GM19035 (cell line): ENCODE measurements around the gene SPDYA.
A peak's percentile ranks its signal among the peaks of the same experiment; 100 is the strongest.
"Not testable (repeated sequence)": the region's sequence is repeated elsewhere in the genome, so short reads cannot be mapped to it uniquely, and the experiment has no call there.

Experiments
- ATAC-seq: cut with Tn5 transposase; IDR thresholded peaks from one replicate; pipeline ENCODE4 v1.9.1; 2021; ENCODE audit not compliant: unreplicated experiment

The SPDYA gene

DNA sequence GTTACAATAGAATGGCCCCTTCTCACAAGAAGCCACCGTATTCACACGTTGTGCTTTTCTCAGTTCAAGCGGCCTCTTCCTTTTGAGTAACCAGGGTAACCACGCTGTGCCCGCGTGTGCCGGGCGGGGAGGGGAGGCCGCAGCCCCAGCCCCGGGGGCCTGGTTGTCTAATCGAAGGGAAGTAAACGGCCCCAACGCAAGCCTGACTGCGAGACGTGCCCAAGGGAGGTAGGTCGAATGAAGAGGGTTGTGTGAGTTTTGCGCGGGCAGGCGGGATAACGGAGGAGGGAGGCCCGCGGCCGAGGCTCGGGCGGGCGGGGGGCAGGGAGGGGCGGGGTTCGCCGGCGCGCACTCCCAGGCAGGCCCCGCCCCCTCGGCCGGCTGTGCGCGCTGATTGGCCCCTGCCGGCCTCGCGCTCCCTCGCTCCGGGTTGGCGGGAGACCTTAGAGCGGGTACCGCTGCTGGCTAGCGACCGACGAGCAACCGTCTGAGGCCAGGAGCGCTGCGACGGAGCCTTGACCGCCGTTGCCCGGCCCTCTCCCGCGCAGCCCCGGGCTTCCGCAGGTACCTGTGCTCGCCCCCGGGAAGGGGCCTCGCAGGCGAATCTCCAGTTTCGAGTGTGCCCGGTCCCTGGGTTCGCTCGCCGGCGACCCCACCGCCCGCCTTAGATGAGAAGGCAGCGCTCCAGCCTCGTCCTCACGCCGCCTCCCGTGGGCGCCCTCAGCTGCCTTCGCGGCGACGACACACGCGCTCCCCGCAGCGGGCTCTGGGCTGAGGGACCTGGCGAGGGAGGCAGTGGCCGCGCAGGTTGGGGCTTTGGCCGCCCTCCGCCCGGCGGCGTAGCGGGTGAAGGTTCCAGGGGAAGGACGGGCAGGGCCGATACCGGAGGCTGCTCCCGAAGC is at the start of gene SPDYA:
Gene SPDYA (plus strand): TSS at position 451 of the 902 bp plus-strand sequence. CDS start 5,181 bp downstream, outside the sequence.
- ATAC-seq, result peak; percentile 81

- ATAC-seq, result no peak
Measured at GRCh38 chr2:28761420-28761819, 49.2 kb upstream of the SPDYA start.

- no peak for ATAC-seq
Measured at GRCh38 chr2:28764909-28765711, 45.5 kb upstream of the SPDYA start.

- ATAC-seq, result no peak
Measured at GRCh38 chr2:28766070-28766469, 44.6 kb upstream of the SPDYA start.

DNA sequence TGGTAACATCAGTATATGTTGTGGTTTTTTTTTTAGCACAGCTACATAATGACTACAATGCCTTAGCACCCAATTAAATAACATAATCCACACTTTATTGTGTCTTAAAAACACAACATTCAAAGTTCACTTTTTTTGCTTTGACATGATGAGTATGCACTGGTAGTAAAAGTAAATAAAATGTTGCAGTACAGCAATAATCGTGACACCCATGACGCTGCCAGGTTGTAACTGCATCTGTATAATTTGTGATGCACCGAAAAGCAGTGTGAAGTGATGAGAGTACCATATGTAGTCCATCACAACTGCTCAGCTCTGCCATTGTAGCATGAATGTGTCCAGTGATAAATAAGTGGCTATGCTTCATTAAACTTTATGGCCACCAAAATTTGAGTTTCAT is 43.3 kb upstream of the SPDYA start:
- no peak for ATAC-seq

DNA sequence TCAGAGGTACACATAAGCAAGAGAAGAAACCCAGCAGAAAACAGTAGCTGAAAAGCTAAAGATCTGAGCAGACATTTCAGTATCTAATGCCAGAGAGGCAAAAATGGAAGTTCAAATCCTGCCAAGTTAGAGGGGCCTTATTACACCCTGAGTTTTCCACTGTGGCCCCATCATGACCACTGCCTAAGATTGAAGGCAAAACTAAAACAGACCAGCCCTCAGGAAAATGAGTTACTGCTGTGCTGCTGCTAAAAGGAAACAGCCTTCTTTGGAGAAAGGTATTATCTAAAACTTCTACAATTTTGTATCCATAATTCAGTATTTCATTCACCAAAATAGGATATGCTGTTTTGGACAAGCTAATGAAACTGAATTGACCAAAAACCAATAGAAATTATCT is 42.2 kb upstream of the SPDYA start:
- ATAC-seq, result no peak

GRCh38 chr2:28768952-28769351 is 41.7 kb upstream of the SPDYA start:
- no peak for ATAC-seq

DNA sequence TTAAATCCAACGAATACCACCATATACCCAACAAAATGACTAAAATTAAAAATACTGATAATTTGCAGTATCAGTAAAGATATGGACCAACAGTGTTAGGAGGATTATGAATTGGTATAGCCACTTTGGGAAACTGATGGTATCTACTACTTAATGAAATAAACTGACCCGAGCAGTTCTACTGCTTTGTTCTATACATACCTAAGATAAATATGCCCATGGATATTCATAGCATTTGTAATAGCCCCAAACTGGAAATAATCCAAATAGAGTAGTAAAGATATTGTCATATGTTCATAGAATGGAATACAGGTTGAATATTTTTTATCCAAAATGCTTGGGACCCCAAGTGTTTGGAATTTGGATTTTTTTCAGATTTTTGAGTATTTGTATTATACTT is 38.3 kb upstream of the SPDYA start:
- no peak for ATAC-seq

DNA sequence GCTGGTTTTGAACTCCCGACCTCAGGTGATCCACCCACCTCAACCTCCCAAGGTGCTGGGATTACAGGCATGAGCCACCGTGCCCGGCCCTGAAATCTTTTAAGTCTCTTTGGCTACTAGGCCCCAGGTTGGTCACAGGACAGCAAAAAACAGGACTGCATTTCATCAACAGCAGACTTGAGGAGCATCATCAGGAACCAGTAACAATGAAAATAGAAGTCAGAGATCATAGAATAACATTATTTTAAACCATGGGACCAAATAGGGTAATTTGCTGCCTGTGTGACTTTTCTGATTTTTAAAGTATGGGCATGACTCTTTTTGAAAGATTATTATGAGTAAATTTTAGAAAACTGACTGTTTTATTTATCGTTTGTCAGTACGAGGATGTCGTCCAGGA is 34.2 kb upstream of the SPDYA start:
- no peak for ATAC-seq

DNA sequence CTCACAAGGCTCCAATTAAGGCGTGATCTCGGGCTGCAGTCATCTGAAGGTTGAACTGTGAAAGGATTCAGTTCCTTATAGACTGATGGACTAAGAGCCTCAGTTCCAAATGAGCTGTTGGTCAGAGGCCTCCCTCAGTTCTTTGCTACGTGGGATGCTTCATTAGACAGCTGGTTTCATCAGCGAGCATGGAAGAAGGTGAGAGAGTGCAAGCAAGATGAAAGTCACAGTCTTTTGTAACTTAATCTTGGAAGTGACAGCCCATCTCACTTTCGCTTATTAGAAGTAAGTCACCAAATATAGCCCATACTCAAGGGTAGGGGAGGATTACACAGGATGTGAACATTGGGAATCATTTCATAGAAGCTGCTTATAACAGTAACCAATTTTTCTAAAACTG is 32.2 kb upstream of the SPDYA start:
- no peak for ATAC-seq

- no peak for ATAC-seq
Measured at GRCh38 chr2:28779001-28779400, 31.6 kb upstream of the SPDYA start.

GRCh38 chr2:28780496-28780895 is 30.1 kb upstream of the SPDYA start:
- no peak for ATAC-seq

GRCh38 chr2:28782423-28782822 is 28.2 kb upstream of the SPDYA start:
- no peak for ATAC-seq

GRCh38 chr2:28784570-28784969 is 26.1 kb upstream of the SPDYA start:
- not testable (repeated sequence) for ATAC-seq

DNA sequence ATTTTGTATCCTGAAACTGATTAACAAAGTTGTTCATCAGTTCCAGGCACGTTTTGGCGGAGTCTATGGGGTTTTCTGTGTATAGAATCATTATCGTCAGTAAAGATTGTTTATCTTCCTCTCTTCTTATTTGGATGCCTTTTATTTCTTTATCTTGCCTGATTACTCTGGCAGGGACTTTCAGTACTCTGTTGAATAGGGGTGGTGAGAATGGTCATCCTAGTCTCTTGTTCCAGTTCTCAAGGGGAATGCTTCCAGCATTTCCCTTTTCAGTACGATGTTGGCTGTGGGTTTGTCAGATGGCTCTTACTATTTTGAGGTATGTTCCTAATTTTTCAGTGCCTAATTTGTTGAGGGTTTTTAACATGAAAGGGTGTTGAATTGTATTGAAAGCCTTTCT is 14.0 kb upstream of the SPDYA start:
- ATAC-seq, result no peak

- no peak for ATAC-seq
Measured at GRCh38 chr2:28801726-28802125, 8.9 kb upstream of the SPDYA start.

- ATAC-seq, result no peak
Measured at GRCh38 chr2:28802975-28803429, 7.6 kb upstream of the SPDYA start.

- ATAC-seq, result no peak
Measured at GRCh38 chr2:28809927-28810326, 707 bp upstream of the SPDYA start.

DNA sequence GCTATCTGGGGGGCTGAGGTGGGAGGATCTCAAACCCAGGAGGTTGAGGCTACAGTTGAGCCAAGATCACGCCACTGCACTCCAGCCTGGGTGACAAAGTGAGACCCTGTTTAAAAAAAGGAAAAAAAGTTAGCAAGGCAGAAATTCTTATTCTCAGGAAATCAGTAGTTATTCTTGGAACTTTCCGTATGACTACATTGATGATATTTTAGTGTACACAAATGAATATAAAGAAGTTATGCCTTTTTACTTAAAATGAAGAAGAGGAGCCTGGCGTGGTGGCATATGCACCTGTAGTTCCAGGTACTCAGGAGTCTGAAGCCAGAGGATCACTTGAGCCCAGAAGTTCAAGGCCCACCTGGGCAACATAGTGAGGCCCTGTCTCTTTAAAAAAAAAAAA is 7.4 kb downstream of the SPDYA start:
- no peak for ATAC-seq

GRCh38 chr2:28821295-28821958 is 10.8 kb downstream of the SPDYA start:
- ATAC-seq, result peak; percentile 60

- ATAC-seq, result no peak
Measured at GRCh38 chr2:28822036-28822435, 11.4 kb downstream of the SPDYA start.
